HG03095 (cell line): ENCODE data around the gene CDKL4.
"Not testable (repeated sequence)": the region's sequence is repeated elsewhere in the genome, so short reads cannot be mapped to it uniquely, and the experiment has no call there.

Experiments
- ATAC-seq: cut with Tn5 transposase; IDR thresholded peaks from one replicate; pipeline ENCODE4 v1.9.1; 2021; ENCODE audit warnings: moderate library complexity; ENCODE audit not compliant: unreplicated experiment

Gene CDKL4

DNA sequence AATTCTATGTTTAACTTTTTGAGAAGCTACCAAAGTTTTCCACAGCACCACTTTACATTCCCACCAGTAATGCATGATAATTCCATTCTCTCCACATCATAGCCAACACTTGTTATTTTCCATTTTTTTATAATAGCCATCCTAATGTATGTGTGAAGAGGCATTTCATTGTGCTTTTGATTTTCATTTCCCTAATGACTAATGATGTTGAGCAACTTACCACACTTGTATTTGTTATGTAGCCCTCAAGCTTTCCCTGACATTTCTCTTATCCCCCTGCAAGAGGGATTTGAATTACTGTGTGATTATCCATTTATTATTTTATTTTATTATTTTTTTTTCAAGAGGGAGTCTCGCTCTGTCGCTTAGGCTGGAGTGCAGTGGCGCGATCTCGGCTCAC is 99.4 kb downstream of the CDKL4 start:
- no peak for ATAC-seq

DNA sequence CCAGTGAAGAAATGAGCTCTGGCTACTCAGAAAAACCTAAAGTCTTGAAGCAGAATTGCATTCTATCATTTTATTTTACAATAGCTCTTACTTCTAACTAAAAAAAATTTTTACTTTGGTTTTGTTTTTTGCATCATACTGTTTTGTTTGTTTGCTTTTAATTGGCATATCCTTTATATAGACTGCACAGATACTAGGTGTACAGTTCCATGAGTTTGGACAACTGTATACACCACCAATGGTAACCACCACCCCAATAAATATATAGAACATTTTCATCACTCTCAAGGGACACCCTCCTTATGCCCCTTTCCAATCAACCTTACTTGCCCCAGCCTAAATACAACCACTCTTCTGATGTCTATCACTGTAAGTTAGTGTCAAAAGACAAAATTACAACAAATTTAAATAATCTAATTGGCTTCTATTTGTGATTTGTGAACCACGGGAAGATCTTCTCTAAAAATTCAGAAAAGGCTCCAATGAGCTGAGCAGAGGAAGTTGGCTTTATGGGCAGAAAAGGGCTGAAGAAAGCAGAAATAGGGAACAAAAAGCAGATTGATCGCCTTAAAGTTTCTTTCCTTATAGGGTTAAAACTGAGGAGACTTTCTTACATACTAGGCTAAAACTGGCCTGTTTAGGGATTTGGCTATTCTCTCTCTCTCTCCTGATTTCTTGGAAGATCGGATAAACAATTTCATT is 100.7 kb downstream of the CDKL4 start:
- no peak for ATAC-seq

DNA sequence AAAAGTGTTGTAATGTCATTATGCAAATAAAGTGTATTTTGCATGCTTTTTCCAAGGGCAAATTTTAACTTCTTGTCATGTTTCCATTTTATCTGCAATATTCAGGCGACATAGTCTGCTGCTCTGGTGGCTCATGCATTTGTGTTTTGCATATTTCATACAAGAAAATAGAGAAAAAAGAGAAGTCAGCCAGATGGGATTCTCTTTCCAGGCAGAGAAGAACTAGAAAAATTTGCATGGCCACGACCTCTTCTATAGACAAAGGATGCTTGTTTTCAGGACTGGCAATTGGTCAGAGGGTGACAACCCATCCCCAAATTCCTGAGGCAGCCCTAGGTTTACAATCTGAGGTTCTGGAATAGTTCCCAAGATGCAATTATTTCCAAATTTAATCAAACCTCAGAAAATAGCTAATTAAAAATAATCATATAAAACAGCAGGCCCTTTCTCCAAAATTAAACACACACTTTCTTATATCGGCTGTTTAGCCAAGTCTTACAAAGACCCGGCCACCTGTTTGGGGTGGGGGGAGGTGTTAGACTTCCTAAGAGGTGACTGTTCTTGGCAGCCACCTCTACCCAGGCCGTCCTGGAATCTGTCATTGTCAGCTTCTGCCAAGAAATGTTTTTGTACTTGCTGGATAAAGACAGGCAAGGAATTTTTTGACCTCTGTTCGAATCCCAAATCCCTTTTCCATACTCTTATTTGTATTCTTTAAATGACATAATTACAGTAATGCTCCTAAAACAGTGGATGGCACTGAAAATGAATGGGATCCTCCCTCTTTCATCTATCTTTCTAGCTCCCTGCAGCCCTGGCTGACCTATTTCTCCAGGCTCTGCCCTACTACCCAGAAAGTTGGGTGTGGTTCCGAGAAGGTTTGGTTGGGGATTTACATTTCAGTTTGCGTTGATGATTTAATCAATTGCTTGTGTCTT is 102.2 kb downstream of the CDKL4 start:
- ATAC-seq, result no peak

DNA sequence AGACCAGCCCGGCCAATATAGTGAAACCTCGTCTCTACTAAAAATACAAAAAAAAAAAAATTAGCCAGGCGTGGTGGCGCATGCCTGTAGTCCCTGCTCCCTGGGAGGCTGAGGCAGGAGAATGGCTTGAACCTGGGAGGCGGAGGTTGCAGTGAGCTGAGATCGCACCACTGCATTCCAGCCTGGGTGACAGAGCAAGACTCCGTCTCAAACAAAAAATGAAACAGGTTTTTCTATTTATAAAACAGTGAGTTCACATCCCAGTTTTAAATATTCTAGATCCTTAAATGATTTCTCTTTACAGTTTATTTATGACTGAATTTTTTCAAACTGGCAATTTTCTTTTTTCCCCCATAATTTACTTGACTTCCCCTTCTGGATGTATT is 102.8 kb downstream of the CDKL4 start:
- not testable (repeated sequence) for ATAC-seq

DNA sequence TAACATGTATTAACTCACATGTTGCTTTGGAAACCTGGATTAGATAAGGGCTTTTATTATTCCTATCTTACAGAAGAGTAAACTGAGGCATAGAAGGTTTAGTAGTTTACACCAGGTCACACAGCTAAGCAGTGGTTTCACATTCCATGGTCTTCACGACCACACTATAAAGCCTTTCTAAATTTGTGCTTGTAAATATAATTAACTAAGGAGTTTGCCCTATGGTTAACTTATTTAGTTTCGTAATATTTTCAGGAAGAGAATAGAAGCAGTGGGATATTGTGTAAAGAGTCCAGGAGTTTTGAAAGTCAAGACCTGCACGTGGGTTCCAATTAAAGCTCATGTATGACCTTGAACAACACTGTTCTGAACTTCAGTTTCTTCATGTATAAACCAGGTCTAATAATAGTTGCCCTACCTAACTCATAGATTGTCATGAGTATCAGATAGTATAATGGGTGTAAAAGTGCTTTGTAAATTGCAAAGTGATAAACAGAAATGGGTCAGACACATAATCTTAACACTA is 103.4 kb downstream of the CDKL4 start:
- no peak for ATAC-seq

DNA sequence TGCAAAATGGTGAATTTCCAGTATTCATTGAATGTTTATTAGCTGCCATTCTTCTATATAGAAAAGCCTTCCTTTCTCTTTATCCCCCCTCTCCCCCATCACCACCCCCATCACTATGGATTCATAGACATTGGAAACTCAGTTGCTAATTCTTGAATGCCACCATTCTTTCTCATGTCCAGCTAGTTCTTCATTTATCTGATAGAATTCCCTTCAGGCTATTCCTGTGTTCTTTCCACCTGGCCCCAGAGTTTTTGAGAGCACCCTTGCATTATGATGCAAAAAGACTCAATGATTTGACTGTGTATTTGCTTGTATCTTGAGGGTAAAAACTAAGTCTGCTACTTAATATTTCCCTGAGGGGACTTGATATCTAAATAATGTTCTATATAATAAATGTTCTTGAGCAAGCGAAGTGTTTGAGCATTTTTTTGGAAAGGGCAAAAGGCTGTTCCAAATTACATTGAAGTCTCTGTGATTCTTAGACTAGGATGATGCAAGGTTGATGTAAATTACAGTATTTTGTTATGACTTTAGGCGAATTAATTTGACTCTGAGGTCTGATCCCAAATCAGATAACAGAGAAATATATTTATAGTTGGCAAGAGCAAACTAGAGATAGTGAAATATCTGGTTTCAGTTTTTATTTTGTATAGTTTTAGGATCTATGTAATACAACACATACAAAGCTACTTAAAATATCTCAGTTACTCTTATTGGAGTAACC is 104.1 kb downstream of the CDKL4 start:
- no peak for ATAC-seq

DNA sequence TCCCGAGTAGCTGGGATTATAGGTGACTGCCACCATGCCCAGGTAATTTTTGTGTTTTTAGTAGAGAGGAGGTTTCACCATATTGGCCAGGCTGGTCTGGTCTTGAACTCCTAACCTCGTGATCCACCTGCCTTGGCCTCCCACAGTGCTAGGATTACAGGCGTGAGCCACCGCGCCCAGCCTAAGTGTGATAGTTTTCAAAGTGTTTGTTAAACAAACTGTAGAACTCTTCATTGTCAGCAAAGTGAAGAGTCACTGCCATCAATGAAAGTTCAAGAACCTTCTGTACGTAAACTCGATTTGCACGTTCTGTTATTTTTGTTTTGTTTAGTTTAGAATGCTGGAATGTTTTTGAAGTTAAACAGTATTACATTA is 104.9 kb downstream of the CDKL4 start:
- ATAC-seq, result no peak

DNA sequence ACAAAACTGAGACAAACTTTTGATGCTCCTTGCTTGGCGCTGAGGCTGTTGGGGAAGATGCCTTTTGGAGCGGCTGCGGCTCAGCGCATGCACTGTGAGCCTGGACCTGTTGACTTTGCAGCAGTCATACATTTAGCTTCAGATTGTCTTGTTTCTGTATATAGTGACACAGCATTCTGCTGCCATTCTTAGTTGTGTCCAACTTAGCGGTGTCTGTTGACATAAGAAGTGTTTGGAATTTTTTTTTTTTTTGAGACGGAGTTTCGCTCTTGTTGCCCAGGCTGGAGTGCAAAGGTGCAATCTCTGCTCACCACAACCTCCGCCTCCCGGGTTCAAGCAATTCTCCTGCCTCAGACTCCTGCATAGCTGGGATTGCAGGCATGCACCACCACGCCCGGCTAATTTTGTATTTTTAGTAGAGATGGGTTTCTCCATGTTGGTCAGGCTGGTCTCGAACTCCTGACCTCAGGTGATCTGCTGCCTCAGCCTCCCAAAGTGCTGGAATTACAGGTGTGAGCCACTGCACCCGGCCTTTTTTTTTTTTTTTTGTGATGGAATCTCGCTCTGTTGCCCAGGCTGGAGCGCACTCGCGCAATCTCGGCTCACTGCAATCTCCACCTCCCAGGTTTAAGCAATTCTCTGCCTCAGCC is 105.5 kb downstream of the CDKL4 start:
- ATAC-seq, result not testable (repeated sequence)

DNA sequence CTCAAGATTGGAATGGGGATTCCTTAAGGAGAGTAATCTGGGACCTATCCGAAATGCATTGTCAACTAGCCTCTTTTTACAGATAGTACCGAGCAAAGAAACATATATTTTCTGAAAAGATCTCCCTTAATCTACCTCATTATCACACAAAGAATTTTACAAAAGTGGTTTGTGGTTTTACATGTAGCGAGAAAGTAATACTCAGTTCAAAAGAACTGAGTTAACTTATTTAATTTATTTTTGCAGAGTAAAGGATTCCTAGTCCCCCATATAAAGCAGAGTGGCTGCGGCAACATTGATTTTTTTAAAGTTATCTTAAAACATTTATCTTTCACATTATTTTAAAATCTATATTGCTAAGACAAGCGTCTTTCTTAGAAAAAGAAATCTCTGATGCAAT is 107.0 kb downstream of the CDKL4 start:
- ATAC-seq, result no peak

DNA sequence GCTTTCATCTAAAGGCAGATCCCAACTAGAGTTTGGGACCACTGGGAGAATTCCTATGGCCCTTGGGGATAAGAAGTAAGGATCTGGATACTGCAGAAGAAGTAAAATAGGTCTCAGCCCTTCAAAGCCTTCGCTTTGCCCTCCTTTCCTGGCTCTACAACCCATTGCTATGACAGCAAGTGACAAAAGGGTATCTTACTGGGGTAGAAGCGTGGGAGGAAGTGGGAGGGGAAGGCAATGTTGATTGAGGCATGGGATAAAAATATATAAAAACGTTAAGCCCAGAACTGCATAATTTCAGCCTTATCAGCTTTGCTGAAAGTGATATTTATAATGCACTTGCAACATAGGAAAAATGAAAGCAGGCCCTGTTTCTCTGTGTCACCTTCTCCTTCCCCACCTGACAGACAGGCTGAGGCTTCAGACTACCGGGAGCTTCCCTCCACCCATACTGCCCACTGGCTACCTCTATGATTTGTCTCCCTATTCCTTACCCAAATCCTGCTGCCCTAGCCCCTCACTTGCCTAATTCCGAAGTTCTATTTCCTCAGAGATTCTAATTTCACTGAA is 108.0 kb downstream of the CDKL4 start:
- ATAC-seq, result no peak

DNA sequence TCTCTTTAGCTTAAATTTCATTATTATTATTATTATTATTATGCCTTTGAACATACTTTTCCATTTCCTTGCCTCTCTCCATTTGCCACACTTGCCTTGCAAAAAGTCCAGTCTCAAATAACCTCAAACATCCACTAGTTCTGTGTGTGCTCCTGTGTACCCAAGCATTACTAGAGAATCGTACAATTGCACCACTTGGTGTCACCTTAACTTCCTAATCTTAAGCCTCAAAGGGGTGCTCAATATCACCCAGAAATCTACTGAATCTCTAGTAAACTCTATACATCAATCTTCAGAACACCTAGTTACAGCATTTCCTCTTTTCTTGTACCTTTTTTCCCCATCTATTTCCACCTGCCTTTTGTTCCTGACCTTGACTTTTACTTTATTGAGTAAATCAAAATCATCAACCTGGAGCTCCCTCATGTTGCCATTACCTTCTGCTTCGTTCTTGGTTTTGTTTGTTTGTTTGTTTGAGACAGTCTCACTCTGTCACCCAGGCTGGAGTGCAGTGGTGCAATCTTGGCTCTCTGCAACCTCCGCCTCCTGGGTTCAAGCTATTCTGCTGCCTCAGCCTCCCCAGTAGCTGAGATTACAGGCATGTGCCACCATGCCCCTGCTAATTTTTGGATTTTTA is 110.4 kb downstream of the CDKL4 start:
- ATAC-seq, result no peak

DNA sequence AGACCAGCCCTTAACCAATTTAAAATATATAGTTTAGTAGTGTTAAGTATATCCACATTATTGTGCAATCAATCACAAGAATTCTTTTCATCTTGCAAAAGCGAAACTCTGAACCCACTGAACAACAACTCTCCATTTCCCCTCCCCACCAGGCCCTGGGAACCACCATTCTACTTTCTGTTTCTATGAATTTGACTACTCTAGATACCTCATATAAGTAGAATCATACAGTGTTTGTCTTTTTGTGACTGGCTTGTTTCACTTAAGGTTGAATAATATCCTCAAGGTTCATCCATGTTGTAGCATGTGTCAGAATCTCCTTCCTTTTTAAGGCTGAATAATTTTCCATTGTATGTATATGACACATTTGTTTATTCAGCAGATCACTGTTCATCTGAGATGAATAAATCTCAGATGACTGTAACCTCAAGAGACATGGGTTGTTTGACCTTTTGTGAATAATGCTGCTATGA is 114.8 kb downstream of the CDKL4 start:
- peak; percentile 42 for ATAC-seq

DNA sequence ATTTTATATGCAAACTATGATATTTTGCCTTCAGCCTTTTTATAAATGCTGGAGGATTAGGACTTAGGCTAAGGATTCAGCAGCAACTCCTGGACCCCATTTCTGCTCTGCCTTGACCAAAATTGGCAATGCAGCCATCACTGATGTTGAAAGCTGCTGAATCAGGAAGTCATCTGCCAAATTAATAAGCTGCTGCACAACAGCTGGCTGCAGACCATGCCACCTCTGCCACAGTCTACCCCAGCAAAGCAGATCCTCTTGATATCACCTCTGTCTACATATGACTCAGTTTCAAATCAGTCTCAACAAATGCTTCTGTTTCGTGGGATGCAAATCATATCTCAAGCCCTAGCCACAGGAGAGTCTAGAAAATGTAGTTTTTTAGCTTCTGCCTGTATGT is 115.8 kb downstream of the CDKL4 start:
- peak; percentile 35 for ATAC-seq
